Hypothalamus (tissue), 51 donors: Measurements from ENCODE around the gene TRIM47.

Experiments
- DNase-seq, 51 donors: peaks; one replicate each; lab custom pipeline; 2025; lab: John Stamatoyannopoulos, UW

TRIM47 gene

DNA sequence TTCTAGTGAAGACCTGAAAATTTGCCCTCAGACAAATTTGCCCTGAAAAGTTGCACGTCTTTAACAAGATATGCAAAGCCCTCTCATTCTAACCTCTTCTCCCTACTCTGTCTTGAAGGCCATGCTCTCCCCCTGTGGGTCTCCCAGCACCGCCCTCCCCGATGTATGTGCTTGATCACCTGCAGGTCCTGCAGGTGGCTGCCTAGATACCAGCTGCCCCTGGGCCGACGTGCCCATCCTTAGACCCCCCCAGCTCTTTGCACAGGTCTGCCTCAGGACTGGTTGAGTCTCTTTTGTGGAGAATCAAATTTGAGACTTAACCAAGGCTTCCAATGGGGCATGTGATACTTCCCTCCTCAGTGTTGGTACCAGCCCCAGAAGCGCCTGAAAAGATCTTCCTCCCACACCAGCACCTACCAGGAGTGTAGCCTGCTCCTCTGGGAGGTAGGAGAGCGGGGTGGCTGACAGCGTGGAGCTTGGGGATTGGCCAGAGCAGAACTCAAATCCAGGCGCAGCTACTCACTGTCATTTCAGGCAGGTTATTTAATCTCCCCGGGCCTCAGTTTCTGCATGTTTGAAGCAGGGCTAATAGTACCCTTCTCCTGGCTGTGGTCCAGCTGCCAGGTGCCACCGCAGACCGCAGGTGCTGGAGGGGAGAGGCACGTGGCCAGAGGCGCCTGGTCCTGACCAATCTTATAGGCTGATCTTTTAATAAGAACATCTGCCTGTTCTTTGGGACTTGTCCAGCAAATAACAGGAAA lies 30.9 kb upstream of the TRIM47 start:
- DNase-seq, result no peak

- peak in 3 of 51 donors; percentile 4 to 23 (median 19) for DNase-seq
Observed at GRCh38 chr17:75908201-75908600, 29.8 kb upstream of the TRIM47 start.

GRCh38 chr17:75906143-75906884 lies 27.9 kb upstream of the TRIM47 start:
- no peak for DNase-seq

- DNase-seq, result peak; percentile 33 to 98 (median 85)
Observed at GRCh38 chr17:75904749-75905521, 26.6 kb upstream of the TRIM47 start, which contains the start of gene MRPL38. Gene MRPL38 (minus strand): TSS chr17:75904884. CDS start chr17:75904875, 9 bp downstream.

GRCh38 chr17:75902406-75902805 lies 24.0 kb upstream of the TRIM47 start:
- no peak for DNase-seq

DNA sequence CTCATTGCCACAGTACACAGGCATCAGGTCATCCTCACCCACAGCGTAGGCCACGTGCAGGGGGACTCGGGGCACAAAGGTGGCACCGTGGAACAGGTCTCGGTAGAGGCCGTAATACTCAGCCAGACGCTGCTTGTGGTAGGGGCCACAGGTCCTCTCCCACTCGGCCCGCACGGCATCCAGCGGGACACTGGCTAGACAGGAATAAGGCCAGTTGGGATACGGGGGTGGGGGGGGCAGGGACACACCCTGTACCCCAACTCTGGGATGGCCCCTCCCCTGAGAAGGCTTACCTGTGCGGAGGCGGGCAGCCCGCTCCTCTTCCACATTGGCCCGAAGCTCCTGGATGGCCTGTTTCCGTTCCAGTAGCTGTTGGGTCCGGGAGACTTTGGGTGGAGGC lies 23.3 kb upstream of the TRIM47 start:
- DNase-seq, result no peak

DNA sequence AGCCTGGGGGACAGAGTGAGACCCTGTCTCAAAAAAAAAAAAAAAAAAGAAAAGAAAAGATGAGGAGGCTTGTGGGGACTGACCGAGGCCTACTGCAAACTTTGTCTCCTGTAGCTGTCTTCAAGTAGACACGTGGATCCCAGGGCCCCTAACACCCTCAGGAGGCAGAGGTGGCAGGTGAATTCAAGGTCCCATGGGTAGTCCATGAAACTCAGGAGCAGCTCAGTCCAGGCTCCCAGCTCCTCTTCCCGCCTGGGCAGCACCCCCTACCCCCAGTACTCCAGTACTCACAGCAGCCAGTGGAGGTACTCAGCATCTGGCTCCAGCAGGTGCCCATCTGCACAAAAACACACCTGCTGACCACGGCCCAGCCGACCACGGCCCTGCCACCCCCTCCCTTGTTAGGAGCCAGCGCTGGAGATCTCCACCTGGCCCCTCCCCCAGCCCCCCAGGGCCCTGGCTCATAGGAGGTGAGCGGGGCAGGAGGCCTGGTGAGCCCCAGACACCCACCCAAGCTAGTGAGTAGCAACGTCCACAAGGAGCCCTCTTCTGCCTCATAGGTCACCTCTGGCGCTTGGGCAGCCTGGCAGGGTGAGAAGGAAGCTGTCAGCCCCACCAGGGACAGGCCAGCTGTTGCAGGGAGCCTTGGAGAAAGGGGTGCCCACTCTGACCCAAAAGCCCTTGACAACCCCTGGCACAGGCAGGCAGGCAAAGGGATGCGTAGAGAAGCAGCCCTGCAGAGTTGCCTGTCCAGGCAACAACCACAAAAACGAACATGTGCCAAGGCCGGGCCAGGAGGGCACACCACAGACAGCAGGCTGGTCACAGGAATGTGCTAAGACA lies 22.5 kb upstream of the TRIM47 start:
- DNase-seq, result no peak

DNA sequence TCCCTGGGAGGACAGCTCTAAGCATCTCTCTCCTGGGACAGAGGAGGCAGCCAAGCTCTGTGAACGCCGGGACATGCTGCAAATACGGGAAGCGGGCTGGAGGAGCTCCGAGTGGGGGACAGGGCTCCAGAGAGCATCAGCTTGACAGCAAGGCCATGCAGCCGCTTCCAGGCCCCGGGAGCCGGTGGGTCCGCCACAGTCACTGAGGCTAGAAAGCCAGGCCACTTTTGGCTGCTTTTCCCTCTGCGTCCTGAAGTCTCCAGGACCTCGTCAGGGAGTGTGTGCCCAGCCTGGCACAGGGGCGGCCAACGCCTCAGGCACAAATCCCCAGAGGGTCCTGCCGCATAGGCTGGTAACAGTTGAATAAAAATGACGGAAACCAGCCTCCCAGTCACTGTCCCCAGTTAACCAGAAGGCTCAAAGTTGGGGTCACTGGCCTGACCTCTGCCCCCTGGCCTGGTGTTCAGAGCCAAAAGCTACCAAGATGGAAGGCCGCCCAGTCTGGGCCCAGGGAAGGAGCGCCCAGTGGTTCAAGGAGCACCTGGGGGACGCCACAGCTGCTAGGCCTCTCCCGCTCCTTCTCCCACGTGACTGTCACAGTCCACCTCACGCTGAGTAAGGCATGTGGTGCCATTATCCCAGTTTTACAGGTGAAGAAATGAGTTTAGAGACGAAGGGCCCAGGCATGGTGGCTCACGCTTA lies 21.5 kb upstream of the TRIM47 start:
- DNase-seq, result no peak

GRCh38 chr17:75899353-75899752 lies 21.0 kb upstream of the TRIM47 start:
- DNase-seq, result no peak

GRCh38 chr17:75898791-75899190 lies 20.4 kb upstream of the TRIM47 start:
- DNase-seq, result no peak

DNA sequence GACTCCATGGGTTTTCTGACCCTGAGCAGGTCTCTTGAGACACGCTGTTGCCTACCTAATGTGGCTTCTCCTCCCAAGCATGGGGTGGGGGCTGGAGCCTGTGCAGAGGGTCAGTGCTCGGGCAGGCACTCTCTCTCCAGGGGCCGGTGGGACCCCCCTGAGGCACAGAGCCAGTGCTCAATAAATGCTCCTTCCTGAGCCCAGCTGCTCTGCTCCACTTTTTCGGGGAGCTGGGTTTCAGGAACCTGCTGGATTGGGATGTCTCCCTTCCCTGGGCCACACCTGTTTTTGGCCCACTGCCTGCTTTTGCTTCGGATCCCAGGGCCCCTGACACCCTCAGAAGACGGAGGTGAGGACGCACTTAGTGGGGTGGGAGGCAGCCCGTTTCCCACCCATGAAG lies 19.7 kb upstream of the TRIM47 start:
- DNase-seq, result no peak

DNA sequence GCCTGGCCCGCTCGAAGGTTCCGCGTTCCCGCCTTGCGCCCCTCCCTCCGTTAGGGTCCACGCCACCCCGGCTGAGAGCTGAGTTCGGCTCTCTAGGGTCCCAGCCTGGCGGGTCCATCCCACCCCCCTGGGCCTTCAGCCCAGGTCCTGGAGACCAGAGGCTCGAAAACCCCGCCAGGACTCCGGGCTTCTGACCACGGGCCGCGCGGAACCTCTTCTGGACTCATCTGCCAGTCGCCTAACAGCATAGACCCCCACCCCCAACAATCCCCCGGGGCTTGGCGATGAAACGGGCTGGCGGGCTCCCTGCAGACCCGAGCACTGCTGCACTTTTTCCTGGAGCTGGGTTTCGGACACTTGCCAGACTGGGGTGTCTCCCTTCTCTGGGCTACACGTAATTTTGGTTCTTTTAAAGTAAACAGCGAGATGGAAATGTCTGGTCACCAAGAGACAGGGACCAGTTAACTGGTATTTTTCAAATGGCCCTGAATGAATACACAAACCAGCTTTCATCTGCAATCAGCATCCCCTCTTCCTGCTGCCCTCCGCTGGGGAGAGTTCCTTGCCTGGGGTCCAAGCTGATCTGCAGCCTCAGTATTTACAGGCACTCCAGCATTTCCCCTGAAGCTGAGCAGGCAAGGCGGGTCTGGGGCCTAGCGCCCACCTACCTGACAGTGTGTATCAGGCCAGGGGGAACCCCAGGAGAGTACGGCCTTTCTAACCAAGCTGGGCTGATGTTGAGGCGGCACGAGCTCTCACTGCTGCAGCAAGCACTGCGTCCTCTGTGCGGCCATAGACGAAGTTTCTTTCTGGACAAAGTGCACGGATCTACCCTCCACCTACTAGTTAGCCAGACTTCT lies 19.0 kb upstream of the TRIM47 start:
- peak in 5 of 51 donors; percentile 51 to 64 (median 60) for DNase-seq

- DNase-seq, result peak in 50 of 51 donors; percentile 26 to 87 (median 76)
Observed at GRCh38 chr17:75896415-75897159, 18.2 kb upstream of the TRIM47 start, which contains the start of gene TRIM65. Gene TRIM65 (minus strand): TSS chr17:75896951. CDS start chr17:75896937, 14 bp downstream.

GRCh38 chr17:75895370-75896155 lies 17.2 kb upstream of the TRIM47 start:
- no peak for DNase-seq

- no peak for DNase-seq
Observed at GRCh38 chr17:75894049-75894733, 15.8 kb upstream of the TRIM47 start.

DNA sequence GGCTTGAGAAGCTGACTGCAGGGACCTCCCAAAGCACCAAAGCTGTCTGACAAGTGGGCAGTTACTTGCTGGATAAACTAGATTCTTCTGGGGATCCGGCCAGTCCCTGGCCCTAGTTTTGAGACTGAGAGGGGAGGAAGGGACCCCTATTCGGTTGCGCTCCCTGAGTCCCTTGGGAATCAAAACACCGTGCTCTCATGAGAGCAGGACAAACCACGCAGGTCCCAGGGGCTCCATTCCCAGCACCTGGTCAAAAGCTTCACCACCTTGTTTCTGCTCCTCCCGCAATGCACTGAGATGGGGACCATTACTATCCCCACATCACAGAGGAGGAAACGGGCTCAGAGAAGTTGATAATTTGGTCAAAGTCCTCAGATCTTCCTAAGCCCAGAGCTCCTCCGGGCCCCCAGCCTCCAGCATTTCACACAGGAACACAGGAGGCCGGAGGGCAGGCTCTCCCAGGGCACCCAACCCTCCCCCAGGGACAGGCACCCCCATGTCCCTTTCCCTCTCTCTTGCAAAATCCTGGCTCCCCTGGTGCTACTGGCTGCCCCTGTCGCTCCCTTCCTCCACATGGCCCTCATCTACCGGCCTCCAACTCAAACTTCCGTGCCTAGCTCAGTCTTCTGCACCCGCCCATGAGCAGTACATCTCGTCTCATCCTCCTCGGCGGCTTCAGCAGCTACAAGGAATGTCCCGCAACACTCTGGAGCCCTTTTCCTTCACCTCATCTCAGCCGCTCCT lies 15.1 kb upstream of the TRIM47 start:
- DNase-seq, result no peak
